Measurements from ENCODE around the gene LACC1. TPM values are rescaled to one million over a fixed set of nuclear protein-coding genes. Genes with fewer than 3 reads are reported as not detected.

LACC1 gene
- total and polyA plus RNA-seq, 7 donors: 3.3 to 21.7 (median 9.1) TPM

DNA sequence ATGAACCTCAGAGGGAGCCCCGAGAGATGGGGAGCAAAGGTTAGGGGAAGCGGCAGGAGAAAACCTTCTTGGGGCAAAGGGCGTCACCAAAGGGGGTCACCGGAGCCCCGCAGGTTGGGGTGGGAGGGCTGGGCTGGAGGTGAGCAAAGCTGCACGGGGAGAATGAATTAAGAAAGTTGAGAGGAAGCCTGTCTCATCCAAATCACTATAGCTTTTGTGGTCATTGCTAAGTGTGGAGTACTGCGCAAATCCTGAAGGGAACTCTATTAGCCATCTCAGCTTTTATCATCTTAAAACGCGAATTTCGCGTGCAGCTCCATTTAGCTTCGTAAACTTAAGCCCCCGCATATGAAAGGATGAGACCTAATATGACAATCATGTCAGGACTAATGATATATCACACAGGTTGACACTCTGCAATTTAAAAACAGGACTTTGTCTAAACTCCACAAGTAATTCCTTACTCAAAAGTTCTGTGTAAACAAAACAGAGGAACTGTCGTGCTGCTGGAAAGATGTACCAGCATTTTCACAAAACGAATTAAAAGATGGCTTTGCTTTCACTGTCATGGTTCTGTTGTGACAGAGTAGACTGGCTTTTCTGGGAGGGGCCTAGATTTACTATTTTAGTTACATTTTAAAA, 631 bp downstream of the LACC1 start:
- TF ChIP-seq, protein P1, sequence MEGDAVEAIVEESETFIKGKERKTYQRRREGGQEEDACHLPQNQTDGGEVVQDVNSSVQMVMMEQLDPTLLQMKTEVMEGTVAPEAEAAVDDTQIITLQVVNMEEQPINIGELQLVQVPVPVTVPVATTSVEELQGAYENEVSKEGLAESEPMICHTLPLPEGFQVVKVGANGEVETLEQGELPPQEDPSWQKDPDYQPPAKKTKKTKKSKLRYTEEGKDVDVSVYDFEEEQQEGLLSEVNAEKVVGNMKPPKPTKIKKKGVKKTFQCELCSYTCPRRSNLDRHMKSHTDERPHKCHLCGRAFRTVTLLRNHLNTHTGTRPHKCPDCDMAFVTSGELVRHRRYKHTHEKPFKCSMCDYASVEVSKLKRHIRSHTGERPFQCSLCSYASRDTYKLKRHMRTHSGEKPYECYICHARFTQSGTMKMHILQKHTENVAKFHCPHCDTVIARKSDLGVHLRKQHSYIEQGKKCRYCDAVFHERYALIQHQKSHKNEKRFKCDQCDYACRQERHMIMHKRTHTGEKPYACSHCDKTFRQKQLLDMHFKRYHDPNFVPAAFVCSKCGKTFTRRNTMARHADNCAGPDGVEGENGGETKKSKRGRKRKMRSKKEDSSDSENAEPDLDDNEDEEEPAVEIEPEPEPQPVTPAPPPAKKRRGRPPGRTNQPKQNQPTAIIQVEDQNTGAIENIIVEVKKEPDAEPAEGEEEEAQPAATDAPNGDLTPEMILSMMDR (IDR thresholded peaks at IDR 0.05): no peak
- TF ChIP-seq EP300 (IDR thresholded peaks at IDR 0.05) (no peak), POLR2A (IDR thresholded peaks at IDR 0.05) (no peak), POLR2AphosphoS5 (IDR thresholded peaks at IDR 0.05) (no peak)
- Histone ChIP-seq H3K36me3 (peaks cover 0 to 3% (median 0%) of the 10 kb centered on the region in 4 donors), H3K27ac (peak overlapping the region; percentile 94 to 99 (median 96)), H3K4me3 (peak overlapping the region; percentile 82 to 94 (median 86)), H3K9me3 (no peaks in the 10 kb centered on the region), H3K27me3 (no peaks in the 10 kb centered on the region), H3K4me1 (peaks cover 0 to 22% (median 11%) of the 10 kb centered on the region in 4 donors)
- 6 to 41% methylated on average over 15 of the region's 15 CpGs for WGBS, 2 donors
- intact Hi-C loops (cut with DNase I): no loop called here
- no peak for DNase-seq

DNA sequence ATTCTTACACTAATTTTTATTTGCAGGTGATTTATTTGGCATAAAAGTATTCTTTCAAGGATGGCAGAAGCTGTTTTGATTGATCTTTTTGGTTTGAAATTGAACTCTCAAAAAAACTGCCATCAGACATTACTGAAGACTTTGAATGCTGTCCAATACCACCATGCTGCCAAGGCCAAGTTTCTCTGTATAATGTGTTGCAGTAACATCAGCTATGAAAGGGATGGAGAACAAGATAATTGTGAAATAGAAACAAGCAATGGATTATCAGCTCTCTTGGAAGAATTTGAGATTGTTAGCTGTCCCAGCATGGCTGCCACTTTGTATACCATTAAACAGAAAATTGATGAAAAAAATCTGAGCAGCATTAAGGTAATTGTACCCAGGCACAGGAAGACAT, 1.2 kb downstream of the LACC1 start:
- H3K36me3 ChIP-seq: peaks cover 0 to 8% (median 0%) of the 10 kb centered on the region in 4 donors
- H3K4me3 ChIP-seq: no peak overlapping the region
- DNase-seq: no peak
- H3K27ac ChIP-seq: no peak overlapping the region
- no peaks in the 10 kb centered on the region for H3K9me3 ChIP-seq
- H3K27me3 ChIP-seq: no peaks in the 10 kb centered on the region
- intact Hi-C loops (cut with DNase I): no loop called here
- H3K4me1 ChIP-seq: peaks cover 0 to 22% (median 11%) of the 10 kb centered on the region in 4 donors
- TF ChIP-seq EP300 (IDR thresholded peaks at IDR 0.05) (no peak), POLR2A (IDR thresholded peaks at IDR 0.05) (no peak), POLR2AphosphoS5 (IDR thresholded peaks at IDR 0.05) (no peak)
- TF ChIP-seq, protein P1 (IDR thresholded peaks at IDR 0.05): no peak

DNA sequence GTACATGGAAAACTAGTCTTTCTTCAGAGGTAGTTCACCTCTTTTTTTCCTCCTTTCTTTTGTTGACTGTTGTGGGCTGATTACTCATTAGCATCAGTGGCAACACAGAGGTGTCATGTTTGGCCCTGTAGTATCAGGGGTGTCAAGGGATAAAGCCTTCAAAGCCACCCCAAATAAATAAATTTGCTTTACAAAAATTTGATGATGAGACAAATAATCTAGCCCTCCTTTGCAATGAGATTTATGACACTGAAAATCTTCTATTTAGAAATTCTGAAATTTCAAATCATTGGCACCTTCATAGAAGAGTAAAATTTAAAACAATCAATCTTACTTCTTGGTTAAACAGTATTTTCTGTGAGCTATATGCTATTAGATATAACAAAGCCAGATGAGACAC, 1.9 kb downstream of the LACC1 start:
- TF ChIP-seq, protein P1 (IDR thresholded peaks at IDR 0.05): no peak
- TF ChIP-seq EP300 (IDR thresholded peaks at IDR 0.05) (no peak), POLR2AphosphoS5 (IDR thresholded peaks at IDR 0.05) (no peak), POLR2A (IDR thresholded peaks at IDR 0.05) (no peak)
- Histone ChIP-seq H3K4me3 (no peak overlapping the region), H3K27me3 (no peaks in the 10 kb centered on the region), H3K4me1 (peaks cover 0 to 22% (median 11%) of the 10 kb centered on the region in 4 donors), H3K36me3 (peaks cover 0 to 8% (median 0%) of the 10 kb centered on the region in 4 donors), H3K27ac (no peak overlapping the region), H3K9me3 (no peaks in the 10 kb centered on the region)
- no peak for DNase-seq
- intact Hi-C loops (cut with DNase I): no loop called here

DNA sequence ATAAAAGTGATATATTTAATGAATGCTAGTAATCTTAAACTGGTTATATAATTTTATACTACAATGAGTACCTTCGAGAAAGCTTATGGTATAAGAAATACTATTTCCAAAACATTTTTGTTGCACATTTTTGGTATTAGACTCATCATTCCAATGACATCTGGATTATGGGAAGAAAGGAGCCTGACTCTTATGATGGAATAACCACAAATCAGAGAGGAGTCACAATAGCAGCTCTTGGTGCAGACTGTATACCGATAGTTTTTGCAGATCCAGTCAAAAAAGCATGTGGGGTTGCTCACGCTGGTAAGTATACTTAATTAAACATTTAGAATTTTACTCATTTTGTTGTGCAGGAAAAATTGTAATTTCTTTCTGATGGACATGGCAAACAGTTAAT, 3.9 kb downstream of the LACC1 start:
- DNase-seq: no peak
- WGBS, 2 donors: 97 to 98% methylated on average over 3 of the region's 3 CpGs
- Histone ChIP-seq H3K27me3 (no peaks in the 10 kb centered on the region), H3K9me3 (no peaks in the 10 kb centered on the region), H3K36me3 (peaks cover 0 to 8% (median 0%) of the 10 kb centered on the region in 4 donors), H3K4me3 (no peak overlapping the region), H3K4me1 (peaks cover 0 to 15% (median 6%) of the 10 kb centered on the region in 4 donors), H3K27ac (no peak overlapping the region)
- TF ChIP-seq POLR2AphosphoS5 (IDR thresholded peaks at IDR 0.05) (no peak), POLR2A (IDR thresholded peaks at IDR 0.05) (no peak), EP300 (IDR thresholded peaks at IDR 0.05) (no peak)
- TF ChIP-seq, protein P1 (IDR thresholded peaks at IDR 0.05): no peak
- intact Hi-C loops (cut with DNase I): no loop called here

DNA sequence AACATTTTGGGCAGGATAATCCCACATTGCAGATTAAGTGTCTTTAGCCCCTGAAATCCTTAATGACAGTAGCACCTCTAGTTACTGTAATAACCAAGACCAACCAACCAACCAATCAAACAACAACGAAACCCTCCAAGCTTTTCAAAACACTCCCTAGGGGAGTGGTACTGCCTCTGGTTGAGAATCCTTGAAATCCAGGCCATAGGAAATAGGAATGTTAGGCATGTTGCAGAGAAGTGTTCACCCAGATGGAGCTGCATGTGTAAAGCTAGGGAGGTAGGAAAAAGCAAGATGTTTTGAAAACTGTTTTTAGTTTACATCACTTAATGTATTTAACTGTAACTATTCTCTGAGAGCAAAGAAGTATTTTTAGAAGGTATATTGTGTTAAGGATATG, 4.5 kb downstream of the LACC1 start:
- no peaks in the 10 kb centered on the region for H3K27me3 ChIP-seq
- H3K4me1 ChIP-seq: peaks cover 0 to 14% (median 3%) of the 10 kb centered on the region in 4 donors
- no peak overlapping the region for H3K4me3 ChIP-seq
- H3K27ac ChIP-seq: no peak overlapping the region
- no peak for DNase-seq
- TF ChIP-seq, protein P1 (IDR thresholded peaks at IDR 0.05): no peak
- TF ChIP-seq POLR2A (IDR thresholded peaks at IDR 0.05) (no peak), EP300 (IDR thresholded peaks at IDR 0.05) (no peak), POLR2AphosphoS5 (IDR thresholded peaks at IDR 0.05) (no peak)
- 97% methylated on average over 1 of the region's 1 CpG for WGBS, 2 donors
- intact Hi-C loops (cut with DNase I): no loop called here
- peaks cover 0 to 8% (median 0%) of the 10 kb centered on the region in 4 donors for H3K36me3 ChIP-seq
- no peaks in the 10 kb centered on the region for H3K9me3 ChIP-seq

Data from sigmoid colon (tissue), 7 donors.